CD1c-positive myeloid dendritic cell (primary cell): ENCODE results near the gene SMAD4.
"Not testable (repeated sequence)": the region's sequence is repeated elsewhere in the genome, so short reads cannot be mapped to it uniquely, and the experiment has no call there.

ENCODE experiments used
- DNase-seq: peaks from one replicate; pipeline ENCODE4 v3.0.0-alpha.2; 2016; ENCODE audit errors: extremely low spot score

The SMAD4 gene

GRCh38 chr18:51111633-51112355, 81.8 kb downstream of the SMAD4 start:
- not testable (repeated sequence) for DNase-seq

DNA sequence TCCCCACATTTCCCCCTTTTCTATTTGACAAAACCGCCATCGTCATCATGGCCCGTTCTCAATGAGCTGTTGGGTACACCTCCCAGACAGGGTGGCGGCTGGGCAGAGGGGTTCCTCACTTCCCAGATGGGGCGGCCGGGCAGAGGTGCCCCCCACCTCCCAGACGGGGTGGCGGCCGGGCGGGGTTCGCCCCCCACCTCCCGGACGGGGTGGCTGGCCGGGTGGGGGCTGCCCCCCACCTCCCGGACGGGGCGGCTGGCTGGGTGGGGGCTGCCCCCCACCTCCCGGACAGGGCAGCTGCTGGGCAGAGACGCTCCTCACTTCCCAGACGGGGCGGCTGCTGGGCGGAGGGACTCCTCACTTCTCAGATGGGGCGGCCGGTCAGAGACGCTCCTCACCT, 87.0 kb downstream of the SMAD4 start:
- DNase-seq: not testable (repeated sequence)

DNA sequence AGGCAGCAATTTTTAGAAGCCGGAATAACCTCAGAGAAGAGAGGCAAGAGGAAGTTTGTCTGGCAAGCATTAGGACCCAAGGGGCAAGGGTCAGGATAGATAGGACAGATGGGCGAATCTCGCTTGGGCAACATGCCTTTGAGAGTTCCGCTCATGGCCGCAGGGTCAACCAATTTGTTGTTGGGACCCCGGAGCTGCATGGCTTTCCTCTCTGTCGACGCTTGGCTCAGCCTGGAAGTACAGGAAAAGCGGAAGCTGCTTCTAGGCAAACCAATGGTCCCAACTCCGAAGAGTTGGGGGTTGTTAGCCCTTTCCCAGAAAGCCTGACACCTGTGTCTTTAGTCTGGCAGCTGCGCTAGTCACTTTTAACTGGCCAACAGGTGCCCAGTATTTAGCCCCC, 89.5 kb downstream of the SMAD4 start:
- DNase-seq: not testable (repeated sequence)

DNA sequence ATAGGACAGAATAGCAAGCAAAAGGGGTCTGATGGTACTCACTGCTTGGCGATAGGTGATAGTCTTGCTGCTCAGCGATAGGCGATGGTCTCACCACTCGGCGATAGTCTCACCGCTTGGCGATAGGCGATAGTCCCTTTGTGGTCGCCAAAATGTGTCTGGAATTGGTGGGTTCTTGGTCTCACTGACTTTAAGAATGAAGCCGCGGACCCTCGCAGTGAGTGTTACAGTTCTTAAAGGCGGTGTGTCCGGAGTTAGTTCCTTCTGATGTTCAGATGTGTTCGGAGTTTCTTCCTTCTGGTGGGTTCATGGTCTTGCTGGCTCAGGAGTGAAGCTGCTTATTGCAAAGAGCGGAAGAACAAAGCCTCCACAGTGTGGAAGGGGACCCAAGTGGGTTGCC, 90.0 kb downstream of the SMAD4 start:
- DNase-seq: not testable (repeated sequence)

GRCh38 chr18:51120809-51121596, 91.0 kb downstream of the SMAD4 start:
- DNase-seq: no peak

GRCh38 chr18:51121597-51121857, 91.5 kb downstream of the SMAD4 start:
- DNase-seq: no peak

DNA sequence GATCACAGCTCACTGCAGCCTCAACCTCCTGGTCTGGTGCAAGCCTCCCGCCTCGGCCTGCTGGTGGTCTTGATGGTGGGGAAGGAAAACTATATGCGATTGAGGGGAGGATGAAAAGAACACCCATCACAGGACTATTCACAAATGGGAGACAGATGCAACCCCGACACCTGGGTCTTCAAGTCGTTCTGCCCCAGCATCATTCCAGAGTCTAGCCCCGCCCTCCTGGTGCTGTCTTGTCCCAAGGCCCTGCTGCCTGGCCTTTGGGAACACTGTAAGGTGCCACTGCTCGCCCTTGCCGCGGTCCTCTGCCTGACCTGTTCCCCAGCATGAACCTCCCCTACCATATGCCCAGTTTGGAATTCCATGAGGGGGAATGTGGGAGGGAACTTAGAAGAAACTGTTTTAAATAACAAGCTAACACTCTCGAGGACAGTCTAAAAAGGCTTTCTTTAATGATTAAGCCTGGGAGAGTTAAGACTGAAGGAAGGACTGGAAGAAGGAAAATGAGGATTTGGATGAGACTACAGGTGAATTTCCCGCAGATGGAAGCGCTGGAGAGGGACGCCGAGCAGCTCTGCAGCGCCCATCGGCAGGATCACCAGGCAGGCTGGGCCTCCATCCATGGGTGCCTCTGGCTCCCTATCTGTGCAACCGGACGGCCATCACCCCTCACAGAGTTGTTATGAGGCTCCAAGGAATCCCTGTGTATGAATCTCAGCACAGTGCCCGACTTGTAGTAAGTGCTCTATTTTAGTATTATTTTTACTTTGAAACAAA, 92.4 kb downstream of the SMAD4 start:
- DNase-seq: no peak

DNA sequence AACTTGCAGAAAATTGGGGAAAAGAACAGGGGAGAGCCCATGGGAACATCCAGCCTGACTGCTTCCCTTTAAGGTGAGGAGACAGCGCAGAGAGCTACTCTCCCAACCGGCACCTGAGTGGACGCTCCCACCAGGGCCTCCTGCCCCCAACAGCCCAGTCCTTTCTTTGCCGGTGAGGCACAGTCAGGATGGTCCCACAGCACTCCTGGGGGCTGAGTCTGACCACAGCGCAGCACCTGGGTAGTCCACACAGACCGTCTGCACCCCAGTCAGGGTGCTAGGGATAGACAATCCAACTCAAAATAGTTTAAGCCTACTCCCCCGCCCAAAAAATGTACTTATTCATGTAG, 93.0 kb downstream of the SMAD4 start:
- DNase-seq: no peak

DNA sequence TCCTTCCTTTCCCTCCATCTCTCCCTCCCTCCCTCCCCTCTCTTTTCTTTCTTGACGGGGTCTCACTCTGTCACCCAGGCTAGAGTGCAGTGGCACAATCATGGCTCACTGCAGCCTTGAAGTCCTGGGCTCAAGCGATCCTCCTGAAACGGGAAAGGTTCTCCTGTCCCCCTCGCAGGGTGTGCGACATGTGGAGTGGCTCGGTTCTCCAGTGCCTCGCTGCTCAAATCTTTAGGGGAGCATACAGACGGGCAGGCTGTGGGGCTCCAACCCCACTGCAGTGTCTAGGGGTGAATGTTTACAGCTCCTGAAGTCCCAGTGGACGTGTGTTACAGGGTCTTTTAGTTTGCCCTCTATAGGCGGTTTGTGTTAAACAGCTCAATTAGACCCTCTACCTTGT, 93.5 kb downstream of the SMAD4 start:
- no peak for DNase-seq

- no peak for DNase-seq
These were observed 94.0 kb downstream of the SMAD4 start for GRCh38 chr18:51123936-51124486.

DNA sequence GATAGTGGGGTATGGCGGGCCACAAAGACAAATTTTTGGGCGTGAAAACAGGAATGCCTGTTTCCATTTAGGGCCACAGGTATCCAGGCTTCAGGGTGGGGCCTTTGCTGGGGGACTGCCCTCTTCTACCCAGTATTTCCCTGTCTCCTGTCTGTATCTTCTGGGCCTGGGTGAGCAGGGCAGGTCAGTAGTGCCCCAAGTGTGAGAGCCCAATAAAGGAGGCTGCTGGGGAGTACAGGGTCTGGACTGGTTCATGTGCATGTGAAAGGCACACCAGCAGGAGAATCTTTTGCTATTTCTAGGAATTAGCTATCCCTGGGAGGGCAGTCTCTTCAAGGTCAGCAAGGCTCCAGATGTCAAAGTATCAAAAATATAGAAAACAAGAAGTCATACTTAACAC, 96.0 kb downstream of the SMAD4 start:
- no peak for DNase-seq

DNA sequence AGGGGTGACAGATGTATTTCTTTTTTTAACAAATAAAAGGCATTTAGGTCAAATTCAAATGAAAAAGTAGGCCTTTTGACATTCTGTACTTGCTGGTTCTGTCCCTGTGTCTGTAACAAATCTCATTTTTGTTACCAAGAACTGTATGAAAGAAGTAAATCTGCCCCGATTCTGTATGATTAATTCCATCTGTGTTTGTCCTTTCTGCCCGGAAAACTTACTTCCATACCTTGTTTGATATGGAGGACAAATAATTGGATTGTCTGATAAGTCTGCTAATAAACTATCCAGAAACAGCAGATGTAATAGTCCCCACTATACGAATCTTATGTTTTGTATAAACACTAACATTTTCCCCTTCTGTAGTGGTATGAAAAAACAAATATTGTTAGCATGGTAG, 97.7 kb downstream of the SMAD4 start:
- DNase-seq: no peak

DNA sequence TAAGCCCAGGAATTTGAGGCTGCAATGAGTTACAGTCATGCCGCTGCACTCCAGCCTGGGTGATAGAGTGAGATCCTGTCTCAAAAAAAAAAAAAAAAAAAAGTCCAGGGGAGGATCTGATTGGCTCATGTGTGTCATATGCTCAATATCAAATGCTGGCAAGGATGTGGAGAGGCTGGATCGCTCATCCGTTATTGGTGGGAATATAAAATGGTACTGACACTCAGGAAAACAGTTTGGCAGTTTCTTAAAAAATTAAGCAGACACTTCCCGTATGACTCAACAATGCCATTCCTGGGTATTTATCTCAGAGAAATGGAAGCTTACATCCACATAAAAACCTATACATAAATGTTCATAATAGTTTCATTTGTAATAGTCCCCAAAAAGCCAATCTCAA, 98.5 kb downstream of the SMAD4 start:
- no peak for DNase-seq

DNA sequence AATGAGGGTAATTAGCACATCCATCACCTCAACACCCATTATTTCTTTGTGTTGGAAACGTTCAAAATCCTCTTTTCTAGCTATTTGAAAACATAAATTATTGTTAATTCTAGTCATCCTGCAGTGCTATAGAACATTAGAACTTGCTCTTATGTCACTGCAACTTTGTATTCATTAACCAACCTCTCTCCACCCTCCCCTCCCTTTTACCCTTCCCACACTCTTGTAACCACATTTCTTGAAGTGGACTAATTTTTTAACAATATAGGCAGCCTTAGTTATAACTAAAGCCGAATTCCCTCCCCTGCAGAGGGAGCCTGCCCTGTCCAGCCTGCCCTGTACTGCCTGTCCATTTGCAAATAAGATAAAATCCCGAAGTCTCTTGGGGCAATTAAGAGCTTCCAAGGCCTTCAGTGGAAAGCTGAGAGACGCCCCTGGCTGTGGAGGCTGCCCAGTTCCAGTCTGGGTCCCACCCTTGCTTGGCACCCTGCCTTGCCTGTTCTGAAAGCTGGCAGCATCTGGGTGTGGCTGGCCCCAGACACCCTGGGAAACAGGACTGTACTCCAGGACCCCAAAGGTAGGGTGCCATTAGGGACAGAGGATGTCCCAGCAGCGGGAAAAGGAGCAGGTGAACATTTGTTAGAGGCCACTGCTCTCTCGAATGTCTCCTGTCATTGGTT, 102.4 kb downstream of the SMAD4 start:
- no peak for DNase-seq

- no peak for DNase-seq
These were observed 103.7 kb downstream of the SMAD4 start for GRCh38 chr18:51133580-51134160.
